ENCODE results near the gene CRADD. TPM values are rescaled to one million over a fixed set of nuclear protein-coding genes. Genes with fewer than 3 reads are reported as not detected.

Gene CRADD
- polyA plus RNA-seq, 2 donors = 4.2 to 12.0 TPM

DNA sequence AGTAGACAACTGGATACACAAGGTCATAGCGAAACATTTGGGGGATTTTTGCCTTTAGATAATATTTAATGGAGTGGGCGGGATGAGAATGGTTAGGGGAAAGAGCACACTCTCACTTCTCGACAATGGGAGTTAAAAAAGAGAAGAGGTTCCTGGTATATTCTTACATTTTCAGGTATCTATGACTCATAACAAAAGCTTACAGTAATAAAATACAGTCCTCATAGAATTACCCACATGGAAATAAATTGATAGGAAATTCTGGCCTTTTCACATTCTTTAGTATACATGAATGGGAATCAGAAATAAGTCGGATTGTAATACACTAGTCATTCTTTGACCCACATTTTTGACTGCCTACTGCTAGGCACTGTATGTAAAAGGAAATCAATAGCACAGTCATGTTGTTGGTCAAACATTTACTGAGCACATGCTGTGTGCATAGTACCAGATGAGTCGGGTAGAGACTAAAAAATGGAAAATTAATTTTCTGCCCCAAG is 8.2 kb upstream of the CRADD start:
- Histone ChIP-seq H3K27me3 (ENCODE audit: control insufficient read depth in 1 of 2, insufficient read depth in 2 of 2, low read length in 2 of 2) (no peaks in the 10 kb centered on the region), H3K4me3 (ENCODE audit: low read depth in 1 of 2, low read length in 2 of 2) (no peak overlapping the region), H3K9me3 (ENCODE audit: control insufficient read depth in 2 of 2, insufficient read depth in 1 of 2, low read depth in 1 of 2, low read length in 1 of 2) (no peaks in the 10 kb centered on the region), H3K36me3 (ENCODE audit: control insufficient read depth in 2 of 2, insufficient read depth in 2 of 2, low read length in 1 of 2) (no peaks in the 10 kb centered on the region), H3K4me1 (ENCODE audit: control insufficient read depth in 2 of 2, insufficient read depth in 2 of 2, low read length in 1 of 2) (no peaks in the 10 kb centered on the region), H3K27ac (ENCODE audit: low read depth in 2 of 2, low read length in 1 of 2) (no peak overlapping the region)
- 86 to 87% methylated on average over 5 of the region's 5 CpGs for WGBS, 2 donors

DNA sequence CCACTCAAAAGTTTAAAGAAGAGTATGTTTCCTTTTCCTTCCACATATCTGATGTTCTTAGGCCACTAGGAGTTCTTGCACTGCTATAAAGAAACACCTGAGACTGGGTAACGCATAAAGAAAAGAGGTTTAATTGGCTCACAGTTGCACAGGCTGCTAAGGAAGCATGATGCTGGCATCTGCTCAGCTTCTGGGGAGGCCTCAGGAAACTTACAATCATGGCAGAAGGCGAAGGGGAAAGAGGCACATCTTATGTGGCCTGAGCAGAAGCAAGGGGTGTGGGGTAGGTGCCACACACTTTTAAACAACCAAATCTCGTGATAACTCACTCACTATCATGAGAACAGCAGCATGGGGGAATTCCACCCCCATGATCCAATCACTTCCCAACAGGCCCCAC is 7.7 kb upstream of the CRADD start:
- no peak overlapping the region for H3K27ac ChIP-seq (ENCODE audit: low read depth in 2 of 2, low read length in 1 of 2)
- H3K27me3 ChIP-seq (ENCODE audit: control insufficient read depth in 1 of 2, insufficient read depth in 2 of 2, low read length in 2 of 2) = no peaks in the 10 kb centered on the region
- H3K9me3 ChIP-seq (ENCODE audit: control insufficient read depth in 2 of 2, insufficient read depth in 1 of 2, low read depth in 1 of 2, low read length in 1 of 2) = no peaks in the 10 kb centered on the region
- H3K36me3 ChIP-seq (ENCODE audit: control insufficient read depth in 2 of 2, insufficient read depth in 2 of 2, low read length in 1 of 2) = no peaks in the 10 kb centered on the region
- no peak overlapping the region for H3K4me3 ChIP-seq (ENCODE audit: low read depth in 1 of 2, low read length in 2 of 2)
- 93 to 100% methylated on average over 3 of the region's 3 CpGs for WGBS, 2 donors
- H3K4me1 ChIP-seq (ENCODE audit: control insufficient read depth in 2 of 2, insufficient read depth in 2 of 2, low read length in 1 of 2) = no peaks in the 10 kb centered on the region

DNA sequence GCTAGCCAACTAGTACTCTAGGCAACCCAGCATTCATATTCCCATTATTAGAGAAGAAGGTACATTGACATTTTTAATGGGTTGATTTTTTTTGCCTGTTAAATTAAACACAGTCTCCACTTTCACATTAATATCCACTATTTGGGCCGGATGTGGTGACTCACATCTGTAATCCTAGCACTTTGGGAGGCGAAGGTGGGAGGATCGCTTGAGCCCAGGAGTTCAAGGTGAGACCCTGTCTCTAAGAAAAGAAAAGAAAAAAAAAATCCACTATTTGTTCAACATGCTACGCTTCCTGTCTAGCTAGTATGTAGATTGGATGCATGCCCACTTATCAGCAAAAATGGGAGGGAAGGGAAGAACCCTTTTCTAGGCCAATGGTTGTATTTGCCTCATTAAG is 7.1 kb upstream of the CRADD start:
- H3K27me3 ChIP-seq (ENCODE audit: control insufficient read depth in 1 of 2, insufficient read depth in 2 of 2, low read length in 2 of 2) = no peaks in the 10 kb centered on the region
- H3K36me3 ChIP-seq (ENCODE audit: control insufficient read depth in 2 of 2, insufficient read depth in 2 of 2, low read length in 1 of 2) = no peaks in the 10 kb centered on the region
- H3K4me1 ChIP-seq (ENCODE audit: control insufficient read depth in 2 of 2, insufficient read depth in 2 of 2, low read length in 1 of 2) = no peaks in the 10 kb centered on the region
- H3K9me3 ChIP-seq (ENCODE audit: control insufficient read depth in 2 of 2, insufficient read depth in 1 of 2, low read depth in 1 of 2, low read length in 1 of 2) = no peaks in the 10 kb centered on the region
- H3K27ac ChIP-seq (ENCODE audit: low read depth in 2 of 2, low read length in 1 of 2) = no peak overlapping the region
- H3K4me3 ChIP-seq (ENCODE audit: low read depth in 1 of 2, low read length in 2 of 2) = no peak overlapping the region
- WGBS, 2 donors = 82 to 83% methylated on average over 4 of the region's 4 CpGs

DNA sequence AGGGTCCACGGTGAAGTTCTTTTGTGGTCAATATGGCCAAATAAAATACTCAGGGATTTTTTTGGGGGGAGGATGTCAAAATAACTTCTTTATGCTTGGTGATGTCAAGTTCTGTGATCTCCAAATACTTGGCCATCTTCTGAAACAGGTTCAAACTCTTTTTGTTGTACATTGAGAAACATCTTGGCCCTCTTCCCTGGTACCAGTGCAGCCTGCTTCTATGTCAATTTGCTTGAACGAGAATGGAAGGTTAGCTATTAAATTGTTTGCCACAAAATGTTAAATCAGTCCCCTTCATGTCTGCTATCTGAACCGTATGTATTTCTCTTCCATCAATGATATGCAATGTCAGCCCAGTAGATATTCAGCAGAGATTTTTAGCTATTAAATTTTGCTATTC is 6.1 kb upstream of the CRADD start:
- Histone ChIP-seq H3K4me3 (ENCODE audit: low read depth in 1 of 2, low read length in 2 of 2) (no peak overlapping the region), H3K27me3 (ENCODE audit: control insufficient read depth in 1 of 2, insufficient read depth in 2 of 2, low read length in 2 of 2) (no peaks in the 10 kb centered on the region), H3K27ac (ENCODE audit: low read depth in 2 of 2, low read length in 1 of 2) (no peak overlapping the region), H3K9me3 (ENCODE audit: control insufficient read depth in 2 of 2, insufficient read depth in 1 of 2, low read depth in 1 of 2, low read length in 1 of 2) (no peaks in the 10 kb centered on the region), H3K4me1 (ENCODE audit: control insufficient read depth in 2 of 2, insufficient read depth in 2 of 2, low read length in 1 of 2) (no peaks in the 10 kb centered on the region), H3K36me3 (ENCODE audit: control insufficient read depth in 2 of 2, insufficient read depth in 2 of 2, low read length in 1 of 2) (no peaks in the 10 kb centered on the region)
- 79 to 80% methylated on average over 3 of the region's 3 CpGs for WGBS, 2 donors

- H3K4me3 ChIP-seq (ENCODE audit: low read depth in 1 of 2, low read length in 2 of 2) = no peak overlapping the region
- H3K36me3 ChIP-seq (ENCODE audit: control insufficient read depth in 2 of 2, insufficient read depth in 2 of 2, low read length in 1 of 2) = no peaks in the 10 kb centered on the region
- H3K27me3 ChIP-seq (ENCODE audit: control insufficient read depth in 1 of 2, insufficient read depth in 2 of 2, low read length in 2 of 2) = no peaks in the 10 kb centered on the region
- WGBS, 2 donors = 15 to 32% methylated on average over 1 of the region's 1 CpG
- no peak overlapping the region for H3K27ac ChIP-seq (ENCODE audit: low read depth in 2 of 2, low read length in 1 of 2)
- H3K4me1 ChIP-seq (ENCODE audit: control insufficient read depth in 2 of 2, insufficient read depth in 2 of 2, low read length in 1 of 2) = no peaks in the 10 kb centered on the region
- no peaks in the 10 kb centered on the region for H3K9me3 ChIP-seq (ENCODE audit: control insufficient read depth in 2 of 2, insufficient read depth in 1 of 2, low read depth in 1 of 2, low read length in 1 of 2)
Measured at GRCh38 chr12:93673084-93673483, 4.1 kb upstream of the CRADD start.

- no peaks in the 10 kb centered on the region for H3K9me3 ChIP-seq (ENCODE audit: control insufficient read depth in 2 of 2, insufficient read depth in 1 of 2, low read depth in 1 of 2, low read length in 1 of 2)
- H3K4me1 ChIP-seq (ENCODE audit: control insufficient read depth in 2 of 2, insufficient read depth in 2 of 2, low read length in 1 of 2) = no peaks in the 10 kb centered on the region
- no peak overlapping the region for H3K27ac ChIP-seq (ENCODE audit: low read depth in 2 of 2, low read length in 1 of 2)
- H3K36me3 ChIP-seq (ENCODE audit: control insufficient read depth in 2 of 2, insufficient read depth in 2 of 2, low read length in 1 of 2) = no peaks in the 10 kb centered on the region
- H3K27me3 ChIP-seq (ENCODE audit: control insufficient read depth in 1 of 2, insufficient read depth in 2 of 2, low read length in 2 of 2) = no peaks in the 10 kb centered on the region
- WGBS, 2 donors = 85 to 87% methylated on average over 6 of the region's 6 CpGs
- no peak overlapping the region for H3K4me3 ChIP-seq (ENCODE audit: low read depth in 1 of 2, low read length in 2 of 2)
Measured at GRCh38 chr12:93674386-93674785, 2.8 kb upstream of the CRADD start.

DNA sequence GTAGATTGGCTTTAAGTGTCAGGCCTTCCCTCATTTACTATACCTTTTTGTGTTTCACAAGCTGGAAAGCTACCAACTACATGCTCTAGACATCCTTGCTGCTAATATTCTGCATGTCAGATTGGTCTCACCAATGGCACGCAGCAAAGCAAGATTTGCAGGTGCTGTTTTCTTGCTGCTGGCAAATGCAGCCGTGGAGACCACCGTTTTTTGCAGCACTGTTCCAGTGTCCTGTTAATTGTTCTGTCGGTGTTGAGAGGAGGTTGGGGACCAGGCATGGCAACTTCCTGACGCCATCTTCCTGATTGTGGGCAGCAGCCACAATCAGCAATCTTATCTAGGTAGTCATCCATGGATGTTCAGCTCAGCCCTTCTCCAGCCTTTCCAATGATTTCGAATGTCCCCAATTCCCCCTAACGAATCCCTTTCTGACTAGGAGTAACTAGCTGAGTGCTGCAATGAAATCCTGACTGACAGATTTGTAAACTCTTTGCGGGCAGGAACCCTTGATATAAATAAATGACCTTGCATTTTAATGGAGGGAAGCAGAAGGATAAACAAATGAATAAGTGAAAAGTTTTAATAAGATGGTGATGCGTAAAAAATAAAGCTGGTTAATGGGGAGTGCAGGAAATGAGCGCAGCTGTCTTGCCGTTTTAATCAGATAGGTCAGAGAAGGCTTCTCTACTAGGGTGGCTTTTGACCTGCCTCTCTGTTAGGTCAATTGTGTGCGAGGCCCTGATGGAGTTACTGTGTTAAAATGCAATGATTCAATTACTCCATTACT is 574 bp upstream of the CRADD start:
- Histone ChIP-seq H3K27me3 (ENCODE audit: control insufficient read depth in 1 of 2, insufficient read depth in 2 of 2, low read length in 2 of 2) (no peaks in the 10 kb centered on the region), H3K36me3 (ENCODE audit: control insufficient read depth in 2 of 2, insufficient read depth in 2 of 2, low read length in 1 of 2) (no peaks in the 10 kb centered on the region), H3K9me3 (ENCODE audit: control insufficient read depth in 2 of 2, insufficient read depth in 1 of 2, low read depth in 1 of 2, low read length in 1 of 2) (no peaks in the 10 kb centered on the region), H3K4me3 (ENCODE audit: low read depth in 1 of 2, low read length in 2 of 2) (peak overlapping the region; percentile 70 to 71), H3K4me1 (ENCODE audit: control insufficient read depth in 2 of 2, insufficient read depth in 2 of 2, low read length in 1 of 2) (no peaks in the 10 kb centered on the region), H3K27ac (ENCODE audit: low read depth in 2 of 2, low read length in 1 of 2) (peak overlapping the region; percentile 96 to 99)
- WGBS, 2 donors = 55 to 61% methylated on average over 12 of the region's 12 CpGs

DNA sequence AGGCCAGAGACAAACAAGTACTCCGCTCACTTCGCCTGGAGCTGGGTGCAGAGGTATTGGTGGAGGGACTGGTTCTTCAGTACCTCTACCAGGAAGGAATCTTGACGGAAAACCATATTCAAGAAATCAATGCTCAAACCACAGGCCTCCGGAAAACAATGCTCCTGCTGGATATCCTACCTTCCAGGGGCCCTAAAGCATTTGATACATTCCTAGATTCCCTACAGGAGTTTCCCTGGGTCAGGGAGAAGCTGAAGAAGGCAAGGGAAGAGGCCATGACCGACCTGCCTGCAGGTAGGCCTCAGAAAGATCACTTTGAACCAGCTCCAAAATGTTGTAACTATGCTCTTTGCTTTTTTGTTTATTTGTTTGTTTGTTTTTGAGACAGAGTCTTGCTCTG is 1.6 kb downstream of the CRADD start:
- 96 to 97% methylated on average over 5 of the region's 5 CpGs for WGBS, 2 donors
- H3K27me3 ChIP-seq (ENCODE audit: control insufficient read depth in 1 of 2, insufficient read depth in 2 of 2, low read length in 2 of 2) = no peaks in the 10 kb centered on the region
- no peaks in the 10 kb centered on the region for H3K9me3 ChIP-seq (ENCODE audit: control insufficient read depth in 2 of 2, insufficient read depth in 1 of 2, low read depth in 1 of 2, low read length in 1 of 2)
- H3K36me3 ChIP-seq (ENCODE audit: control insufficient read depth in 2 of 2, insufficient read depth in 2 of 2, low read length in 1 of 2) = no peaks in the 10 kb centered on the region
- no peak overlapping the region for H3K4me3 ChIP-seq (ENCODE audit: low read depth in 1 of 2, low read length in 2 of 2)
- peaks cover 0 to 3% of the 10 kb centered on the region in 2 donors for H3K4me1 ChIP-seq (ENCODE audit: control insufficient read depth in 2 of 2, insufficient read depth in 2 of 2, low read length in 1 of 2)
- no peak overlapping the region for H3K27ac ChIP-seq (ENCODE audit: low read depth in 2 of 2, low read length in 1 of 2)

DNA sequence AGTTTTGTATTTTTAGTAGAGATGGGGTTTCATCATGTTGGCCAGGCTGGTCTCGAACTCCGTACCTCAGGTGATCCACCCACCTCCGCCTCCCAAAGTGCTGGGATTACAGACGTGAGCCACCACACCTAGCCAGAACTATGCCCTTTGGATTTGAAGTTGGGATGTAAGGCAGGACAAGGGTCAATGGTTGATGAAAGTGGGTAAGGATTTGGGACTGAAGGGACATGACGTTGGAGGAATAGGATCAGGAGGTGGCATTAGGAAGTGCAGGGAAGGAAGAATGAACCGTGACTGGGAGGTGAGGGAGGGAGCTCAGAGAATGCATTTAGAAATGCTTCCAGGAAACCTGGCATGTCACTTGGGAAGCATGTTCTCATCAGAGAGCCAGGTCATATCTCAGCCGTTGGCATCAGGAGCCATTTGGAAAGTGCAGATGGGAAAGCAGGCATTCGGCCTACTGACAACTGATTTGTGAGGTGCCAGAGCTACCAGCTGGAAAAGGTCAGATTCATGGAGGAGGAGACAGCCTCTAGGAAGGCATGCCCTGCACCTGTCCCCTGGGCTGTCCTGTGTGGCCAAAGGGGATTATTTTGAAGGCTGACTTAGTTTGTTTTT is 2.2 kb downstream of the CRADD start:
- Histone ChIP-seq H3K4me3 (ENCODE audit: low read depth in 1 of 2, low read length in 2 of 2) (no peak overlapping the region), H3K4me1 (ENCODE audit: control insufficient read depth in 2 of 2, insufficient read depth in 2 of 2, low read length in 1 of 2) (peaks cover 0 to 3% of the 10 kb centered on the region in 2 donors), H3K27ac (ENCODE audit: low read depth in 2 of 2, low read length in 1 of 2) (no peak overlapping the region), H3K27me3 (ENCODE audit: control insufficient read depth in 1 of 2, insufficient read depth in 2 of 2, low read length in 2 of 2) (no peaks in the 10 kb centered on the region), H3K9me3 (ENCODE audit: control insufficient read depth in 2 of 2, insufficient read depth in 1 of 2, low read depth in 1 of 2, low read length in 1 of 2) (no peaks in the 10 kb centered on the region), H3K36me3 (ENCODE audit: control insufficient read depth in 2 of 2, insufficient read depth in 2 of 2, low read length in 1 of 2) (no peaks in the 10 kb centered on the region)
- 72 to 82% methylated on average over 8 of the region's 8 CpGs for WGBS, 2 donors

DNA sequence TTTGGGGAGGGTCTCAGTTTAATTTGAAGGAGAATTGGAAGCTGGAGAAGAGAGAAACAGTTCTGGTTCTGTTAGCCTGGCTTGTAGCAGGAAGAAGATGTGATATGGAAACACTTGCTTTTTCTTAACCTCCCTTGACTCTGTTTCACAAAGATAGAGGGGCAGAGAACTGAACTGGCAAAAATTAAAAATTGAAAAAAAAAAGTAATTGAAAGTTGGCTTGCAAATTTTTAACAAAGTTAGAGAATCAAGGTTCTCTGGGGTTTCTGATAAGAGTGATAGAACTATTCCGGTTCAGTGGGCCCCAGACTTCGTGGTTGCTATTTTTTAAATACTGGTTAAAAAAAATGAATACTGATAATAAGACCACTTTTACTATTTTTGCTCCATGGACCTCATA is 2.8 kb downstream of the CRADD start:
- Histone ChIP-seq H3K36me3 (ENCODE audit: control insufficient read depth in 2 of 2, insufficient read depth in 2 of 2, low read length in 1 of 2) (no peaks in the 10 kb centered on the region), H3K27me3 (ENCODE audit: control insufficient read depth in 1 of 2, insufficient read depth in 2 of 2, low read length in 2 of 2) (no peaks in the 10 kb centered on the region), H3K27ac (ENCODE audit: low read depth in 2 of 2, low read length in 1 of 2) (no peak overlapping the region), H3K4me1 (ENCODE audit: control insufficient read depth in 2 of 2, insufficient read depth in 2 of 2, low read length in 1 of 2) (peaks cover 0 to 3% of the 10 kb centered on the region in 2 donors), H3K9me3 (ENCODE audit: control insufficient read depth in 2 of 2, insufficient read depth in 1 of 2, low read depth in 1 of 2, low read length in 1 of 2) (no peaks in the 10 kb centered on the region), H3K4me3 (ENCODE audit: low read depth in 1 of 2, low read length in 2 of 2) (no peak overlapping the region)
- 79 to 90% methylated on average over 2 of the region's 2 CpGs for WGBS, 2 donors

Data from esophagus (tissue), 2 donors.